Hepatocyte (in vitro differentiated cells): ENCODE measurements around the gene DOCK7.

Source experiments
- EZH2 ChIP-seq: fragments of 200-600 bp; sonication (generic); IDR thresholded peaks from 2 replicates; pipeline ENCODE4 v1.6.1; 2016; ENCODE audit warnings: antibody characterized with exemption, mild to moderate bottlenecking, borderline replicate concordance
- EZH2phosphoT487 ChIP-seq: fragments of 200-600 bp; sonication (generic); IDR thresholded peaks from one replicate; pipeline ENCODE4 v1.6.1; 2018; ENCODE audit warnings: antibody characterized with exemption, mild to moderate bottlenecking, low read depth, moderate library complexity; ENCODE audit not compliant: unreplicated experiment, severe bottlenecking
- TF ChIP-seq, protein P1 (sequence below): fragments of 200-600 bp; sonication (generic); IDR thresholded peaks from 2 replicates; pipeline ENCODE4 v1.5.1; 2016; ENCODE audit warnings: antibody characterized with exemption, mild to moderate bottlenecking; ENCODE audit not compliant: poor library complexity

DNA sequence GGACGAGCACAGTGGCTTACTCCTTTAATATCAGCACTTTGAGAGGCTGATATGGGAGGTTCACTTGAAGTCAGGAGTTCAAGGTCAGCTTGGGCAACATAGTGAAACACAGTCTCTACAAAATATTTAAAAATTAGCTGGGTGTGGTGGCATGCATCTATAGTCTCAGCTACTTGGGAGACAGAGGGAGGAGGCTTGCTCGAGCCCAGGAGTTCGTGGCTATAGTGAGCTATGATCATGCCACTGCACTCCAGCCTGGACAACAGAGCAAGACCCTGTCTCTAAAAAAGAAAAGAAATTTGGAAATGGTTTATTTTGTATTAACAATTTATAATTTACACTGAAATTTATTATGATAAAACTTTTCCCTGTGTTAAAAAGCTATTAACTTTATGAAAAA, 92.5 kb downstream of the DOCK7 start:
- TF ChIP-seq, protein P1, sequence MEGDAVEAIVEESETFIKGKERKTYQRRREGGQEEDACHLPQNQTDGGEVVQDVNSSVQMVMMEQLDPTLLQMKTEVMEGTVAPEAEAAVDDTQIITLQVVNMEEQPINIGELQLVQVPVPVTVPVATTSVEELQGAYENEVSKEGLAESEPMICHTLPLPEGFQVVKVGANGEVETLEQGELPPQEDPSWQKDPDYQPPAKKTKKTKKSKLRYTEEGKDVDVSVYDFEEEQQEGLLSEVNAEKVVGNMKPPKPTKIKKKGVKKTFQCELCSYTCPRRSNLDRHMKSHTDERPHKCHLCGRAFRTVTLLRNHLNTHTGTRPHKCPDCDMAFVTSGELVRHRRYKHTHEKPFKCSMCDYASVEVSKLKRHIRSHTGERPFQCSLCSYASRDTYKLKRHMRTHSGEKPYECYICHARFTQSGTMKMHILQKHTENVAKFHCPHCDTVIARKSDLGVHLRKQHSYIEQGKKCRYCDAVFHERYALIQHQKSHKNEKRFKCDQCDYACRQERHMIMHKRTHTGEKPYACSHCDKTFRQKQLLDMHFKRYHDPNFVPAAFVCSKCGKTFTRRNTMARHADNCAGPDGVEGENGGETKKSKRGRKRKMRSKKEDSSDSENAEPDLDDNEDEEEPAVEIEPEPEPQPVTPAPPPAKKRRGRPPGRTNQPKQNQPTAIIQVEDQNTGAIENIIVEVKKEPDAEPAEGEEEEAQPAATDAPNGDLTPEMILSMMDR, result no peak
- no peak for TF ChIP-seq EZH2phosphoT487
- no peak for TF ChIP-seq EZH2
